Right lobe of liver (tissue), 4 donors: ENCODE data around the gene PELI2.

ENCODE experiments used
- POLR2A ChIP-seq: fragments of 450-650 bp; IDR thresholded peaks from one replicate; pipeline ENCODE4 v1.6.1; 2017; ENCODE audit warnings: antibody characterized with exemption, mild to moderate bottlenecking
- TF ChIP-seq, protein P1 (sequence below), 4 donors: fragments of 200-600 bp in 3 of 4; fragments of 450-650 bp in 1 of 4; IDR thresholded peaks; one replicate each; pipeline versions ENCODE4 v1.5.1 to v1.8.0; 2016 to 2022; ENCODE audit warnings: antibody characterized with exemption in 4 of 4, mild to moderate bottlenecking in 2 of 4
- donor health status: DM: no; HTN: no; CAD: no.
- donor health status: DM: no; HTN: no; CAD: no.
- donor health status: DM: no; HTN: yes; CAD: no.

DNA sequence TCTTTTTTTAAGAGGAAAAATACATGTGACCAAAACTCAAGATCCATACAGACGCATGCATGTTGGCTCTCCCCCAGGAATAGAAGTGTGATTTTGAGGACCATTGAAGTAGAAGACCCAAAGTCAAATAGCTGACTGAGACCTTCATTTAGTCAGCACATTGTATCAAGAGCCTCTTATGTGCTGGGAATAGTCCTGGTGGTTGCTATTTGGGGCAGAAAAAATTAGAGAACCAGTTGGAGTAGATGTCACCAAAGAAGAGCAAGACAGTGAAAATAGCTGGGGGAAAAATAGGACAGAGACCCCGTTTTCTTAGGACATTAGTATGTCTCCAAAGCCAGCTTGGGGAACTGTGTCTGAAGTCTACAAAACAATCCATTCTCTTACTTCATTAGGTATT, 93.6 kb downstream of the PELI2 start:
- TF ChIP-seq, protein P1, sequence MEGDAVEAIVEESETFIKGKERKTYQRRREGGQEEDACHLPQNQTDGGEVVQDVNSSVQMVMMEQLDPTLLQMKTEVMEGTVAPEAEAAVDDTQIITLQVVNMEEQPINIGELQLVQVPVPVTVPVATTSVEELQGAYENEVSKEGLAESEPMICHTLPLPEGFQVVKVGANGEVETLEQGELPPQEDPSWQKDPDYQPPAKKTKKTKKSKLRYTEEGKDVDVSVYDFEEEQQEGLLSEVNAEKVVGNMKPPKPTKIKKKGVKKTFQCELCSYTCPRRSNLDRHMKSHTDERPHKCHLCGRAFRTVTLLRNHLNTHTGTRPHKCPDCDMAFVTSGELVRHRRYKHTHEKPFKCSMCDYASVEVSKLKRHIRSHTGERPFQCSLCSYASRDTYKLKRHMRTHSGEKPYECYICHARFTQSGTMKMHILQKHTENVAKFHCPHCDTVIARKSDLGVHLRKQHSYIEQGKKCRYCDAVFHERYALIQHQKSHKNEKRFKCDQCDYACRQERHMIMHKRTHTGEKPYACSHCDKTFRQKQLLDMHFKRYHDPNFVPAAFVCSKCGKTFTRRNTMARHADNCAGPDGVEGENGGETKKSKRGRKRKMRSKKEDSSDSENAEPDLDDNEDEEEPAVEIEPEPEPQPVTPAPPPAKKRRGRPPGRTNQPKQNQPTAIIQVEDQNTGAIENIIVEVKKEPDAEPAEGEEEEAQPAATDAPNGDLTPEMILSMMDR (IDR thresholded peaks at IDR 0.05), result no peak
- no peak for TF ChIP-seq POLR2A
